PFSK-1 (cell line): ENCODE results near the gene ITGA7.
A peak's percentile ranks its signal among the peaks of the same experiment; 100 is the strongest.

ENCODE experiments used
- FOXP2 ChIP-seq: optimal IDR thresholded peaks from 2 replicates; pipeline ENCODE3; 2011; ENCODE audit warnings: borderline replicate concordance, control low read depth, inconsistent platforms; ENCODE audit not compliant: insufficient read depth; ENCODE audit errors: extremely low read length, extremely low read depth
- POLR2AphosphoS5 ChIP-seq: IDR thresholded peaks from 2 replicates; pipeline ENCODE4 v1.6.1; 2012; ENCODE audit warnings: low read depth, mild to moderate bottlenecking, control low read depth, low read length, moderate library complexity
- REST ChIP-seq, 2 experiments: IDR thresholded peaks; 2 replicates each; pipeline versions ENCODE4 v1.6.1 to v1.8.0; 2011 to 2012; ENCODE audit warnings: low read depth in 2 of 2, low read length in 2 of 2, control low read depth in 1 of 2, inconsistent platforms in 1 of 2, mild to moderate bottlenecking in 1 of 2, moderate library complexity in 1 of 2; ENCODE audit not compliant: insufficient read depth in 1 of 2
- SIN3A ChIP-seq: IDR thresholded peaks from 2 replicates; pipeline ENCODE4 v1.6.1; 2012; ENCODE audit warnings: mild to moderate bottlenecking, low read length, moderate library complexity, borderline replicate concordance; ENCODE audit not compliant: insufficient read depth
- TAF1 ChIP-seq: IDR thresholded peaks from 2 replicates; pipeline ENCODE4 v1.6.1; 2012; ENCODE audit warnings: low read length, control low read depth, borderline replicate concordance; ENCODE audit not compliant: insufficient read depth

Gene ITGA7

GRCh38 chr12:55746174-55746912 is 38.6 kb upstream of the ITGA7 start:
- TF ChIP-seq REST (IDR thresholded peaks at IDR 0.05; ENCODE audit: insufficient read depth in 1 of 2, low read depth in 2 of 2, low read length in 2 of 2) (no peak), SIN3A (no peak), FOXP2 (no peak), POLR2AphosphoS5 (no peak), TAF1 (no peak)

- TF ChIP-seq POLR2AphosphoS5 (no peak), REST (IDR thresholded peaks at IDR 0.05; ENCODE audit: insufficient read depth in 1 of 2, low read depth in 2 of 2, low read length in 2 of 2) (no peak), SIN3A (no peak), TAF1 (no peak), FOXP2 (no peak)
Observed at GRCh38 chr12:55745361-55746173, 37.9 kb upstream of the ITGA7 start.

- TF ChIP-seq FOXP2, result no peak
- TF ChIP-seq POLR2AphosphoS5, result no peak
- TF ChIP-seq SIN3A, result no peak
- TF ChIP-seq TAF1, result no peak
- TF ChIP-seq REST (IDR thresholded peaks at IDR 0.05; ENCODE audit: insufficient read depth in 1 of 2, low read depth in 2 of 2, low read length in 2 of 2), result no peak
Observed at GRCh38 chr12:55744340-55745030, 36.8 kb upstream of the ITGA7 start.

- TF ChIP-seq REST (IDR thresholded peaks at IDR 0.05; ENCODE audit: insufficient read depth in 1 of 2, low read depth in 2 of 2, low read length in 2 of 2) (0 out of 4 replicates have a peak, but pooled peaks of 1 of the 2 experiments have one; percentile 31), SIN3A (peak; percentile 24; the same call in 1 of the 2 replicates), FOXP2 (no peak), POLR2AphosphoS5 (no peak), TAF1 (0 out of 2 replicates have a peak, but pooled peaks have one; percentile 23)
Observed at GRCh38 chr12:55743406-55744339, 36.0 kb upstream of the ITGA7 start.
